Nephron progenitor cell (in vitro differentiated cells): ENCODE data around the gene SBSN.
A peak's percentile ranks its signal among the peaks of the same experiment; 100 is the strongest.
"Not testable (repeated sequence)": the region's sequence is repeated elsewhere in the genome, so short reads cannot be mapped to it uniquely, and the experiment has no call there.

Experiments used
- DNase-seq: peaks from one replicate; pipeline ENCODE4 v3.0.0; 2021
- H3K27ac Mint-ChIP-seq: 2 replicates; pipeline ENCODE4 v1.8.0; 2021; ENCODE audit warnings: mild to moderate bottlenecking, moderate library complexity, mixed read lengths
- H3K27me3 Mint-ChIP-seq: 2 replicates; pipeline ENCODE4 v1.8.0; 2021; ENCODE audit warnings: mild to moderate bottlenecking, low read depth, mixed read lengths; ENCODE audit not compliant: poor library complexity
- H3K36me3 Mint-ChIP-seq: 2 replicates; pipeline ENCODE4 v1.8.0; 2021; ENCODE audit warnings: low read depth, mixed read lengths
- H3K4me1 Mint-ChIP-seq: 2 replicates; pipeline ENCODE4 v1.8.0; 2021; ENCODE audit warnings: mixed read lengths
- H3K4me3 Mint-ChIP-seq: 2 replicates; pipeline ENCODE4 v1.8.0; 2021; ENCODE audit warnings: mild to moderate bottlenecking, moderate library complexity, mixed read lengths
- H3K9me3 Mint-ChIP-seq: 2 replicates; pipeline ENCODE4 v1.8.0; 2021; ENCODE audit warnings: mild to moderate bottlenecking, moderate library complexity, mixed read lengths
- TF ChIP-seq, protein P1 (sequence below): fragments of 200-600 bp; sonication (generic); IDR thresholded peaks from 2 replicates; pipeline ENCODE4 v1.5.0; 2021; ENCODE audit warnings: antibody characterized with exemption

The SBSN gene

DNA sequence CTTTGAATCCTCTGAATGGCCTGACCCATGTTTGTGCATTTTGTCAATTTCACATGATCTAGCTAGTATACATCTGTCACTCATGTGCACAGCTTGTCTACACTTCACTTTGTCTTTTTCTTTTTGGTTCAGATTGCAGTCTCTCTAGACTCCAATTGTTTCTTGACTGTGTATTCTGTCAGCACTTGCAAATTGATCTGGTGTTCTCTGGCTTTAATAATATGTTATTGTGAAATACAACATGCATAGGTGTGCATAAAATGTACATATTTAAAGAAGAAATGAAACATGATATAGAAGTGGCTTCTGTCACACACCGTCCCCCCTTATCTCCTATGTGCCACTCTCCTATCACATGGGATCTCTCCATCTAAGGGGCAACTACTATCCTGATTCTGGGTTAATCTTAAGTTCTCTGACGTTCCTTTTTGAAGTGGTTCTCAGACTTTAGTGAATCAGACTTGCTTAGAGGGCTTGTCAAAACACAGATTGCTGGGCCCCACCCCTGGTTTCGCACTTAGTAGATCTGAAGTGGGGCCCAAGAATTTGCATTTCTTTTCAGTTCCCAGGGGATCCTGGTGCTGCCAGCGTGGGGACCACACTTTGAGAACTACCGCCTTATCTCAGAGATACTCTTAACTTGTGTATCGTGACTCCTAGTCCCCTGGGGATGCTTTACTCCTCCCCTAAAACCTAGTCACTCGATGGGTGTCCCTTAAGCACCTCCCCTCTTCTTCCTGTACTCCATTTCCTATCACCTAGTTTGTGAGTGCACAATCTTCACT is 43.7 kb downstream of the SBSN start:
- H3K4me3 Mint-ChIP-seq: no peak overlapping the region
- peaks cover 5% of the 10 kb centered on the region for H3K4me1 Mint-ChIP-seq
- H3K36me3 Mint-ChIP-seq: no peaks in the 10 kb centered on the region
- no peak for DNase-seq
- H3K9me3 Mint-ChIP-seq: no peaks in the 10 kb centered on the region
- no peak overlapping the region for H3K27ac Mint-ChIP-seq
- TF ChIP-seq, protein P1, sequence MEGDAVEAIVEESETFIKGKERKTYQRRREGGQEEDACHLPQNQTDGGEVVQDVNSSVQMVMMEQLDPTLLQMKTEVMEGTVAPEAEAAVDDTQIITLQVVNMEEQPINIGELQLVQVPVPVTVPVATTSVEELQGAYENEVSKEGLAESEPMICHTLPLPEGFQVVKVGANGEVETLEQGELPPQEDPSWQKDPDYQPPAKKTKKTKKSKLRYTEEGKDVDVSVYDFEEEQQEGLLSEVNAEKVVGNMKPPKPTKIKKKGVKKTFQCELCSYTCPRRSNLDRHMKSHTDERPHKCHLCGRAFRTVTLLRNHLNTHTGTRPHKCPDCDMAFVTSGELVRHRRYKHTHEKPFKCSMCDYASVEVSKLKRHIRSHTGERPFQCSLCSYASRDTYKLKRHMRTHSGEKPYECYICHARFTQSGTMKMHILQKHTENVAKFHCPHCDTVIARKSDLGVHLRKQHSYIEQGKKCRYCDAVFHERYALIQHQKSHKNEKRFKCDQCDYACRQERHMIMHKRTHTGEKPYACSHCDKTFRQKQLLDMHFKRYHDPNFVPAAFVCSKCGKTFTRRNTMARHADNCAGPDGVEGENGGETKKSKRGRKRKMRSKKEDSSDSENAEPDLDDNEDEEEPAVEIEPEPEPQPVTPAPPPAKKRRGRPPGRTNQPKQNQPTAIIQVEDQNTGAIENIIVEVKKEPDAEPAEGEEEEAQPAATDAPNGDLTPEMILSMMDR: no peak
- H3K27me3 Mint-ChIP-seq: peaks cover 54% of the 10 kb centered on the region

DNA sequence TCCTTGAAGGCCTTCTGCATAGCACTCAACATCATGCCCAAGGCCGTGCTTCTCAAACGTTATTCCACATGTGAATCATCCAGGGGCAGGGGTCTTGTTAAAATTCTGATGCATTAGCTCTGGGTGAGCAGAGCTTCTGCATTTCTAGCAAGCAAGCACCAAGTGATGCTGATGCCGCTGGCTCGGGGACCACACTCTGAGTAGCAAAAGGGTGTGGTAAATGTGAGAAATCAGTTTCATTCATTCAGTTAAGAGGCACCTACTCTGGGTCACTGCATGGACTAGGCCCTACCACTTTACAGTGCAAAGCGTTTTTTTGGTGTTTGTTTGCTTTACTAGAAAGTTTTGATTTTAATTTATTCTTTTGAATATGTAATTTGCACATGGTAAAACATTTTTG is 45.0 kb downstream of the SBSN start:
- no peaks in the 10 kb centered on the region for H3K36me3 Mint-ChIP-seq
- no peaks in the 10 kb centered on the region for H3K9me3 Mint-ChIP-seq
- no peak for DNase-seq
- no peak overlapping the region for H3K27ac Mint-ChIP-seq
- no peaks in the 10 kb centered on the region for H3K4me1 Mint-ChIP-seq
- H3K27me3 Mint-ChIP-seq: peaks cover 52% of the 10 kb centered on the region
- TF ChIP-seq, protein P1: no peak
- no peak overlapping the region for H3K4me3 Mint-ChIP-seq

DNA sequence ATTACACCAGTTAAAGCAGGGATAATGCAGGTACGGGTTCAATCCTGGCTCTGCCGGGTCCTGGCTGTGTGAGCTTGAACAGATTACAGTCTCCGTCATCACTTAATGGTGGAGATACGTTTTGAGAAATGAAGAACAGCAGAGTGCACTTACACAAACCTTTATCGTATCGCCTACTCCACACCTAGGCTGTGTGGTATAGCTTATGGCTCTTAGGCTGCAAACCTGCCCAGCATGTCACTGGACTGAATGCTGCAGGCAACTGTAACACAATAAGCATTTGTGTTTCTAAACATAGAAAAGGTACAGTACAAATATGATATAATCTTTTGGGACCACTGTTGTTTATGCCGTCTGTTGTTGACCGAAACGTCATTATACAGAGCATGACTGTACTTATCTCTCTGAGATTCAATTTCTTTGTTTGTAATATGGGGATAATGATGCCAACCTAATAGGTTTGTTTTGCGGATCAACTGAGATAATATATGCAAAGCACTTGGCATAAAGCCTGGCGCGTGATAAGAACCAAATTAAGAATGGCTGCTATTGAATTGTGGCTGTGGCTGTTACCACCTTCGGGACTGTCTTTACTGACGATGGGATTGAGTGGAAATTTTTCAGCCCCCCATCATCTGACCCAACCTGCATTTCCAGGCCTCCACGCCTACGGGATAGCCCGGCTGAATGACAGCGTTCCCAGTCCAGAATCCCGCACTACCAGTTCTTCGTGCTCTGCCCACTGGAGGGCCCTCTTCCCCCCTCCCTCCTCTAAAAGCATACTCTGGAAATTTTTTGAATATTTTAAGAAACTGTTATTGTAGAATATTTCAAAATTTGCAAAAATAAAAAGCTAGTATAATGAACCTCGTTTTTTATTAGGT is 49.1 kb downstream of the SBSN start:
- H3K9me3 Mint-ChIP-seq: no peaks in the 10 kb centered on the region
- no peak overlapping the region for H3K4me3 Mint-ChIP-seq
- peaks cover 42% of the 10 kb centered on the region for H3K27me3 Mint-ChIP-seq
- H3K36me3 Mint-ChIP-seq: no peaks in the 10 kb centered on the region
- no peak overlapping the region for H3K27ac Mint-ChIP-seq
- TF ChIP-seq, protein P1: no peak
- no peak for DNase-seq
- H3K4me1 Mint-ChIP-seq: no peaks in the 10 kb centered on the region

DNA sequence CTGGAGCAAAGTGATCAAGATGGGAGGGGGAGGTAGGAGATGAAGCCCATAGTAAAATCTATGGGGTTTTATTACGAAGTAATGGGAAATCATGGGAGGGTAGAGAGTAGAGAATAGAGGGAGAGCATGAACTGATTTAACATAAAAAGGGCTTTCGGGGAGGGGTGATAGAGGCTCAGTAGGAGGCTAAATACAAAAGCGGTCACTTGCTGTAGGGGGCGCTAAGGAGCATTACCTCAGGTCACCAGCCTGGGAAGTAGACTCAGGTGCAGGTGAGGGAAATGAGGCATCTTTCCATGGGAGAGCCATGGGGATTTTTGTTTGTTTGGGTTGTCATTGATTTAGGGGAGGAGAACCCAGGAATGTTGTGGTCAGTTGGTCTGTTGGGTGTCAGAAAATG is 52.0 kb downstream of the SBSN start:
- no peak for DNase-seq
- H3K36me3 Mint-ChIP-seq: no peaks in the 10 kb centered on the region

DNA sequence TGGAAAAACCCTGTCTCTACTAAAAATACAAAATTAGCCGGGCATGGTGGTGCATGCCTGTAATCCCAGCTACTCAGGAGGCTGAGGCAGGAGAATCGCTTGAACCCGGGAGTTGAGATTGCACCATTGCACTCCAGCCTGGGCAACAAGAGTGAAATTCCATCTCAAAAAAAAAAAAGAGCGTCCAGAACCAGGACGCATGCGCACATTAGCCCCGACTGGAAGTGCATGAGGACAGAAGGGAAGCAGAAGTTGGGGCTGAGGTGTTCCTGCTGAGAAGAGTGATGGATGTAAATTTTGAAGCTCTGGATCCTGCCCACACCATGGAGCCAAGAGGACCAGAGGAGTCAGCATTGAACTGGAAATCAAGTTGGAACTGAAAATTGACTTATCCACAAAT is 53.5 kb downstream of the SBSN start:
- not testable (repeated sequence) for H3K4me3 Mint-ChIP-seq, H3K4me1 Mint-ChIP-seq

More for the DNA sequence above, 52.0 kb downstream of the SBSN start:
- H3K9me3 Mint-ChIP-seq: no peaks in the 10 kb centered on the region
- H3K27ac Mint-ChIP-seq: no peak overlapping the region
- TF ChIP-seq, protein P1: no peak
- no peak overlapping the region for H3K4me3 Mint-ChIP-seq
- H3K4me1 Mint-ChIP-seq: no peaks in the 10 kb centered on the region
- peaks cover 32% of the 10 kb centered on the region for H3K27me3 Mint-ChIP-seq

DNA sequence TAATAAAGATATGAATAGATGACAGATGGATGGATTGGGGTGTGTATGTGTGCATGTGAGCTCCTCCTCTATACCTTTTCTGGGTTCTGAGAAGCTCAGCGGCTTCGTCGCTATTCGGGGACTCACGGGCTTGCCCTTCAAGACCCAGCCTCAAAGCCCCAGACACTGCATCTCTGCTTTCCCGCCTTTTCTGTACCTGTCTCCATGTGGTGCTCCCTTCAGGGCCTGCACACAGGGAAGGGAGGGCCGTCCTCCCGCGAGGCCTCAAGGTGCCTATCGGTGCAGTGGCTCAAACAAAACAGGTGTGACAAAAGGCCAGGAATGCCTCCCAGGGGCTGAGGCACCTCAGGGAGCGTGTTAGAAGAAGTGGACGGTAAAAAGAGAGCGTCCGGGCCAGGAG is 54.0 kb downstream of the SBSN start:
- peaks cover 19% of the 10 kb centered on the region for H3K27me3 Mint-ChIP-seq
- TF ChIP-seq, protein P1: no peak
- H3K9me3 Mint-ChIP-seq: no peaks in the 10 kb centered on the region
- DNase-seq: no peak
- H3K4me1 Mint-ChIP-seq: no peaks in the 10 kb centered on the region
- H3K4me3 Mint-ChIP-seq: no peak overlapping the region
- H3K36me3 Mint-ChIP-seq: no peaks in the 10 kb centered on the region
- peak overlapping the region; percentile 87 for H3K27ac Mint-ChIP-seq

More for the DNA sequence above, 53.5 kb downstream of the SBSN start:
- not testable (repeated sequence) for DNase-seq, H3K36me3 Mint-ChIP-seq, H3K27ac Mint-ChIP-seq, H3K9me3 Mint-ChIP-seq
- peaks cover 21% of the 10 kb centered on the region for H3K27me3 Mint-ChIP-seq
